GM18907 (cell line): ENCODE data around the gene SH3PXD2A.

Source experiments
- ATAC-seq: cut with Tn5 transposase; IDR thresholded peaks from one replicate; pipeline ENCODE4 v1.9.1; 2021; ENCODE audit warnings: mild to moderate bottlenecking, moderate library complexity; ENCODE audit not compliant: unreplicated experiment

Gene SH3PXD2A

DNA sequence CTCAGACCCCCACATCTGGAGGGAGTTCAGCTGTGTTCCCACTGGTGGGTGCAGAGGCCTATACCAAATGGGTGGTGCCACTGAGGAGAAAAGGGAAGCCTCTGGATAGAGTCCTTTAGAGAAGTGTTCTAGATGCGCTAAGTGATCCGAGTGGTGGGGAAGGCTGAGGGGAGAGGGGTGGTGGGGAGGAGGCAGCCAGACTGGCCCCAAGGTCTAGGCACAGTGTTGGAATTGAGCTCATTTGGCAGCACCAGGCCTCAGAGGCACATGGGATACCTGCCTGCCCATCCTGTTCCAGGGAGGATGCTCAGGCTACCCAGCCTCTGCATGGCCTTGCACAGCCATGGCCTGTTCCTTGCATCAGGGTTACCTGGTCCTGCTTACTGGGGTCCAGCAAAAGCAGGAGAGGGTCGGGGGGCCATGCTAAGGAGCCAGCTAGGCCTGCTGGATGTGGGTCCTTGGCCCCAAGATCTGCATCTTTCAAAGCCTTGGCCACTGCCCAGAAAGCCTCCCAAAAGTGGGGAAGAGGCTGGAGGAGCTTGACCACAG is 262.3 kb downstream of the SH3PXD2A start:
- ATAC-seq: no peak

DNA sequence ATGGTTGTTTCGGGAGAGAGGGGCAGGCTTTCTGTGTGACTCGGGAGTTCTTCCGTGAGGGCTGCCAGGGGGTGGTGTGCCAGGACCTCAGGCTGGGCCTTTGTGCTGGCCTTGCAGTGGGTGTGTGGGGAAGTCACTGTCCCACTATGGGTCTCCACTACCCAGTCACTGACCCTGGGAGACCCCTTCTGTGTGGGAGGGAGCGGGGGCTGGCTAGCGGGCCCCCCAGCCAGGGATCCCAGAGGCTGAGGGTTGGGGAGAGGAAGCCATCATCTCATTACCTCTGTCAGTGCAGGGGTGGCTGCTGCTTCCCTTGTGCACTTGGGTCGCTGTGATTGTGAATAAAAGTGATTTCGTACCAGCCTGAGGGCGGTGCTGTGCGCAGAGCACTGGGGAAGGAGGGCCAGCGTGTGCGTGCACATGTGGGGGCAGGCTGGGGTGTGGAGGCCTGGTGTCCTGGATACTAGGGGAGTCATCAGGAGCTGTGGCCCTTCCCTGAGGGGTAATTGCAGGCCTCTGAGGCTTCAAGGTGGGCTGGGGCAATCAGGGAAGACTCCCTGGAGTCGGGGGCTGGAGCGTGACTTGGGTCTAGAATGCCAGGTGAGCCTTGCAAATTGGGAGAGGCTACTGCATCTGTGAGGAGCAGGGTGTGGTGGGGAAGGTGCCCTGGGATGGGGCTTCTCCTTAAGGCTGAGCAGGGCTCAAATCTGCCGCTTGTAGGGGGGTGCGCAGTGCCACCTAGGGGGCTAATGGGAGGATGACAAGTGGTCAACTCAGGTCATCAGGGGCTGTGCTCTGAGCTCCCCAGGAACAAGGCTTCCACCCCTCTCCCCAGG is 263.0 kb downstream of the SH3PXD2A start:
- peak; percentile 63 for ATAC-seq

DNA sequence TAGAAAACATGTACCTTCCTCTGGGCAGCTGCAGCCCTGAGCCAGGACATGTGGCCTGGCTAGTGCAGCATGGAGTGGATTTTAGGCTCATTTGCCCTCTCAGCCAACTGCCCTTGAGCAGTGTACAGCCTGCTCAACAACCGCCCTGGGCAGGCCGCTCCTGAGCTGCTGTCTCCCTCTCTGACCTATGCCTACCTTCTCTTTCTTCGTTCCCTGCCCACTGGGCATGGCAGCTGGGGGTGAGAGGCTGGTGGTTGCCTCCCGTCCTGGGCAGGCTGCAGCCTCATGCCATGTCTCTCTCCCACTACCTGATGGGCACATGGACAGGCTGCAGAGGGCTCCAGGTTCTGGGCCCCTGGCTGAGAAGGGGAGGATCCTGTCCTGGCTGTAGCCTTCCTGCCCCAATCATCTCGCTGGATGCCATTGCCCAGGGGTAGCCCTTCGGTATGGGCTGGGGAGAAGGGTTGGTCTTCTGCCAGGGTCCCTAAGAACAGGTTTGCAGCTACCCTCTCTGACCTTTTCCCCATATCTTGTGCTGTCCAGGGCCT is 264.6 kb downstream of the SH3PXD2A start:
- ATAC-seq: no peak

DNA sequence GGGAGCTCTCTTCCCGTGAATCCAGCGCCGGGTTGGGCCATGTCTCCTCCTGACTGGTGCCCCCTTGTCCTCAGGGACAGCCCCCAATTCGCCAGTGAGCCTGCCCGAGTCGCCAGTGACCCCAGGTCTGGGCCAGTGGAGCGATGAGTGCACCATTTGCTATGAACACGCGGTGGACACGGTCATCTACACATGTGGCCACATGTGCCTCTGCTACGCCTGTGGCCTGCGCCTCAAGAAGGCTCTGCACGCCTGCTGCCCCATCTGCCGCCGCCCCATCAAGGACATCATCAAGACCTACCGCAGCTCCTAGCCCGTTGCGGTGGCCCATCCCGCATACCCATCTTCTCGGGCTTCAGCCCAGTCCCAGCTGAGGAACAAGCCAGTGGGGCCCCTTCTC is 265.3 kb downstream of the SH3PXD2A start:
- no peak for ATAC-seq

DNA sequence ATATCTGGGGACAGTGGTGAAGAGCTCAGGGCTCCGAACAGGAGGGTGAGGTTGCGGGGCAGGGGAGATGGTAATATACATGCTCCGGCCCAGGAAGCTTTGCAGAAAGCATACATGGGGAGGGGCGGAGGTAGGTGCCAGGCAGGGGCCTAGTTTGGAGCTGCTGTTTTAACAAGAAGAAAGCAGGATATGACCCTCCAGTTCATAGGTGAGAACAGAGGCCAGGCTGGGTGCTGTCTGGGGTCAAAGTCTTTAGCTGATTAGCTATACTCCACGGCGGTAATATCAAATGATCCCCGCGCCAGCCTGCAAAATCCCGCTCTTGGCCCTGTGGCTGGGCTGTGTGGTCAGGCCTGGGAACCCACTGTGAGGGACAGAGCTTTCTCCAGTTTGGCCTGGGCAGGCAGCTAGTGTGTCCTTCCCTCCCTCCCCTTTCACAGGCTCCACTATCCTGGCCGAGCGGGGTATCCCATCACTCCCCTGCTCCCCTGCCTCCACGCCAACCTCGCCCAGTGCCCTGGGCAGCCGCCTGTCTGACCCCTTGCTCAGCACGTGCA is 266.2 kb downstream of the SH3PXD2A start:
- no peak for ATAC-seq

DNA sequence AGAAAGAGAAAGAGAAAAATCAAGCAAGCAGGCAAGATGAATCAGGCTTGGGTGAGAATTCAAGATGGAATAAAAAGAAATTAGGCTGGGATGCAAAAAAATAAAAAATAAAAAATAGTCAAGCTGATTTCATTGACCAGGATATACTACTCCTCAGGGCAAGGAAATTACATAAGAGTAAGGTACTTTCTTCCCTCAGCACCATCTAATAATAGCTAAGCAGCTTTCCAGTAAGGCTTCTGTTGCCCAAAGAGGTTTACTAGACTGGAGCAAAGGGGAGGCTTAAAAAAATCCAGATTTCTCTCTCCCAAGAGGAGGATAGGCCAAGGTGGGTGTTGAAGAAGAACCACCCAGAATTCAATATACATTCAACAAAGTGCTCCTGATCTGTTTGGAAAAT is 268.3 kb downstream of the SH3PXD2A start:
- ATAC-seq: no peak

DNA sequence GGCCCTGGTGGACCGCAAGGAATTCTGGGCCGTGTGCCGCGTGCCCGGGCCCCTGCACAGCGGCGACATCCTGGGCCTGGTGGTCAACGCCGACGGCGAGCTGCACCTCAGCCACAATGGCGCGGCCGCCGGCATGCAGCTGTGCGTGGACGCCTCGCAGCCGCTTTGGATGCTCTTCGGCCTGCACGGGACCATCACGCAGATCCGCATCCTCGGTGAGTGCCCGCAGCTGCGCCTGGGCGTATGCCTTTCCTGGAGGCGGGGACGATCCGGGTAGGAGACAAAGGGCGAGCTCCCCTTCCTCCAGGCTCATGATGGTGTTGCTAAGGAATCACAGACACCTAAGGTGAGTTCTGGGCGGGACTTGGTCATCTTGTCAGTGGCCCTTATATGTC is 270.4 kb downstream of the SH3PXD2A start:
- no peak for ATAC-seq

DNA sequence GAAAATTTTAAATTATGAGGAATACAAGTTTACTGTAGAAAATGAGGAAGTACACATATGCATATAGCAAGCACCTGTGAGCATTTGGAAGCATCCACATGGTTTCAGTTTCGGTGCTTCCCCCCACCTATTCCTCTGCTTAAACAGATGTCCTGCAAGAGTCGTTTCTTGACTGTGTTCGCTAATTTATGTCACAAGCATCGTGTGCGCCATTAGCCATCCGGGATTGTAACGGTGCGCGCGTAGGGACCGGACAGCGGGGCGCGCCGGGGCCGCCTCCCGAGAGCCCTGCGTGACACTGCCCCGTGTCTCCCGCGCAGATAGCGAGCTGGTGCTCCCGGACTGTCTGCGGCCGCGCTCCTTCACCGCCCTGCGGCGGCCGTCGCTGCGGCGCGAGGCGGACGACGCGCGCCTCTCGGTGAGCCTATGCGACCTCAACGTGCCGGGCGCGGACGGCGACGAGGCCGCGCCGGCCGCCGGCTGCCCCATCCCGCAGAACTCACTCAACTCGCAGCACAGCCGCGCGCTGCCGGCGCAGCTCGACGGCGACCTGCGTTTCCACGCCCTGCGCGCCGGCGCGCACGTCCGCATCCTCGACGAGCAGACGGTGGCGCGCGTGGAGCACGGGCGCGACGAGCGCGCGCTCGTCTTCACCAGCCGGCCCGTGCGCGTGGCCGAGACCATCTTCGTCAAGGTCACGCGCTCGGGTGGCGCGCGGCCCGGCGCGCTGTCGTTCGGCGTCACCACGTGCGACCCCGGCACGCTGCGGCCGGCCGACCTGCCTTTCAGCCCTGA is 271.0 kb downstream of the SH3PXD2A start:
- no peak for ATAC-seq

DNA sequence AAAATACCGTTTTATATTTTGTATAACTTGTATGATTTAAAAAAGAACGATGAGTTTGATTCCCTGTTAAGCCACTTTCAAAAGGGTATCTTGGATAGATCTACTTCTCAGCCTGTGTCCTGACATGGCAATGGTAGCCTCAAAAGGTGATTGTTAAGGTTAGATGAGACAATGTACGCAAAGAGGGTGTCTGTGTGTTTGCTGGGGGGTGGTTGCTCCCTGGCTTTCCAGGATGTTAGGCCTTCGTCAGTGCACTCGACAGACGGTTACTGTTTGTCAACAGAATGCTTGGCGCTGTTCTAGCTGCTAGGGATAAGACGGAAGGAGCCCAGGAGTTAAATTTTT is 271.5 kb downstream of the SH3PXD2A start:
- no peak for ATAC-seq

DNA sequence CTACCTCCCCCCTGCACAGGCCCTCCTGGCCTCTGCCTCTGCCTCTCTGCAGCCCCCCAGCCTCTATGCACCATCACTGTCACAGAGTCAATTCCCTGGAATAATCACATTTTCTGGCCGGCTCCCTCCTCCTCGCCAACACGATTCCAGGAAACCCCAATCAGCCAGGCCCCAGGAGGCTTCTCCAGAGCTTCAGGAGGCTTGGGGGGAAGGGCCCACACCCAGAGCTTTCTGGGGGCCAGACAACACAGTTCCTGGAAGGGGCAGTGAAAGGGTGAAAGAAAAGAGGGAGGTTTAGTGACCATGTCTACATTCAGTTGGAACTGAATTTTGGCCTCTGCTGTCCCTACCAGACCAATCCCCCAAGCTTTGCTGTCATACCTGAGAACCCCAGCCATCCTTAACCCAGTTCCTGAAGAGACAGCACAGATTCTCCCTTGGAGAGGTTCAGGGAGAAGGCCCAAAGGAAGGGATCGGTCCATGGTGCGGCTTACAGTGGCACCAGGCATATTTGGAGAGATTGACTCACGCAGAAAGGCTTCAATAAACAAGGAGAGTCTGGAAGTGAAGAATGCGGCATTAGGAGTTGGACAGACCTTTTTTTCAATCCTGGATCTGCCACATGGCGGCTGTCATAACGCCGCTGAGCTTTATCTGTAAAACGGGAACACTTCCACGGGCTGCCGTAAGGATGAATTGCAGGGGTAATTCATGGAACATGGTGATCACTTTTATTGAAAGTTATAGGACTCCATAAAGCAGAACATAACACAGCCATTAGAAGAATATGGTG is 272.8 kb downstream of the SH3PXD2A start:
- no peak for ATAC-seq

DNA sequence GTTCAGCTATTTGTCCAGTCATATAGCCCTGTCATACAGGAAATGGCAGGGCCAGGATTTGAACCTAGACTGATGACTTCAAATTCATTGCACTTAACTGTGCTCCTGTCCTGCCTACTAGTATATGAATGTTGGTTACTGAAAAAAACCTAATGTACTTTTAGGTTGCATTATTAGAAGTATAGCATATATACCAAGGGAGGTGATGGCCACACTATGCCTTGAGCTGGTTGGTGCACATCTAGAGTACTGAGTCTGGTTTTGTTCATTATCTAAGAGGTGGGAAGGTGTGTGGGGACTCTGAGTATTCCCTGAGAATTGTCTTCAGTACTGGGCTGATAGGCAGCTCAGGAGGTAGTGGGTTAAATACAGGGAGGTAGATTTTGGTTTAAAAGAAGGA is 273.9 kb downstream of the SH3PXD2A start:
- ATAC-seq: no peak

DNA sequence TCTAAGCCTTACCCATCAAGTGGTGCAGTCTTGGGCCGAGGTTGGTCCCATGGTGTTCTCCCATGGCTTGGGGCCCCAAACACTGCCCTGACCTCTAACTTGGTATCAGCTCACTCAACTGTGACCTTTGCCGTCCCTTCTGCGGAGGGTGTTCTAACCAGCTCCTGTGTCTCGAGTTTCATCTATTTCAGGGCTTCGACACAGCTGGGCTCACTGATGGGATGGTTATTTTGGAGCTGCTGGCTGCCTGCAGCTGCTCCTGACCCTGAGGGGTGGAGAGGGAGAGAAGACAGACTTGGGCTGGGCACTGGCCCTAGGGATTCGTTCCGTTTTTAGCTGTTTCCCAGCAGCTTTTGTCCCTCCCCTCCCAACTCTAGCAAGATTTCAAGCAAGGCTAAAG is 274.9 kb downstream of the SH3PXD2A start:
- no peak for ATAC-seq

DNA sequence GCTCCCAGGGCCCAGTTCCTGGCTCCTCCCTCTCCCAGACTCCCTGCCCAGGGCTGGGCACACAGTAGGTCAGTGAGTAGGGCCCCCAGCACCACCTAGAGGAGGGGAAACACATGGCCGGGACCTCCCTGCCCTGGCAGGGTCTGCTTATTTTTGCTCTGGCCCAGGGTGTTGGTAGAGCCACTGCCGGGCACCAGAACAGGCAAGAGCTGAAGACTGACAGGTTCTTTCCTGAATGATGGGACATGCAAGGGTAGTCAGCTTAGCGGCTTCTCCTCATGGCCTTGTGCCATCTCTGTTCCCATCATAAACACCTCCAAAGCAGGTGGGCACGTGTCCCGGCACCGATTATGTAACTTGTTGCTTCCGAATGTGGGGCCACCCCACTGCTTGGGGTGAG is 275.4 kb downstream of the SH3PXD2A start:
- no peak for ATAC-seq

DNA sequence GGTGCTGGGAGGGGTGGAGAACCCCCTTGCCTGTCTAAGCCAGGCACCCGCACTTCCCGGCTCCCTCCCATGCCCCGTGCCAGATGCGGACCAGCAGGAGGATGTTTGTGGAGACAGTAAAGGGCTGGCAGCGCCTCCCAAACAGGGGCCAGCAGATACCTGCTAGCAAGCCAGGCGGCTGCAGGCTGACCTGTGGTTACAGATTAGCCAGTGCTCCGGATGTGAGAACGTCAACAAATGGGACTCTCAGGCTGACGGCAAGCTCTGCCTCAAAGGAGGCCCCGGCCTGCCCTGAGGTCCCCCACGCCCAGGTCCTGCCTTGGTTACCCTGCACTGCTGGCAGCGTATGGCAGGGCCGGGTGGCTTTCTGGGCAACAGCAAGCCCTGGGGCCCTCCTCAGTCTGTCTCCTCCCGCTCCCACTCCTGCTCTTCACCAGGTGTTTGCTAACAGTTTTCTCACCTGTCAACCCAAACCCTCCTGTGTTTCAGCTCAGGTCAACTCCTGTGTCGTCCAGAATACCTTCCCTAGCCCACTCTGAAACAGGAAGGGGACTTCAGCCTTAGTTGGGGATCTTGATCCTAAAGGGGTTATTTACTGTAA is 276.5 kb downstream of the SH3PXD2A start:
- ATAC-seq: peak; percentile 69

DNA sequence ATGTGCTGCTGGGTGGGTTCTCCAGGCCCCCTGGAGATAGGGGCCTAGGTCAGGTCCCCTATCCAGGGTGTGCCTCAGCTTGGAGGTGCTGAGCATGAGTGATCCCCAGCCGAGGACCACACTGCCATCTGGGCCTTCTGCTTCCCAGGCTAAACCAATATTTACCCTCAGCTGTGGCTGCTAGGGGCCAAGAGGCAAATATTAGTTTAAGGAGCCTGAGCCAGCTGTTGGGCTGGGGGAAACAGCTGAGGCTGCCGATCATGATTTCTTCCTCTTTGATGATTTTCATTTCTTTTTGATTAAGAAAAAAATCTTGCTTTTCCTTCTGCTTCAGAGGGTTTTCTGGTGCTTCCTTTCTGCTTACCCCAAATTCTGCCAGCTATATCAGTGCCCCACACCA is 278.5 kb downstream of the SH3PXD2A start:
- ATAC-seq: no peak

DNA sequence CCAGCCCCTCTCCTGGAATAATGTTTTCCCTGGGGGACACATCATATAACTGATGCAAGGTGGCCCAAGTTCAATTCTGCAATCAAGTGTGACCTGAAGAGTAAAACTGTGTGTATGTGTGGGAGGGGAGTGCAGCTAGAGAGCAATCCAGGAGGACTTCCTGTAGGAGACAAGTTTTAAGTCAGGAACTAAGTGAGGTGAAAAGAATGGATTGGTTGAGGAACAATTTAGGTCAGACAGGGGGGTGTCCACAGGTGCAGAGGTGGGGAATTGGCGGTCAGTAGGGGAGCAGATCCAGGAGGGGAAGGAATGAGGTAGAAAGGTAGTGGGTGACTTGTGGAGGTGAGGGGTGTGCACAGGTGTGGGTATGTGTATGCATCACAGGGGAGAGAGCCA is 279.3 kb downstream of the SH3PXD2A start:
- no peak for ATAC-seq

DNA sequence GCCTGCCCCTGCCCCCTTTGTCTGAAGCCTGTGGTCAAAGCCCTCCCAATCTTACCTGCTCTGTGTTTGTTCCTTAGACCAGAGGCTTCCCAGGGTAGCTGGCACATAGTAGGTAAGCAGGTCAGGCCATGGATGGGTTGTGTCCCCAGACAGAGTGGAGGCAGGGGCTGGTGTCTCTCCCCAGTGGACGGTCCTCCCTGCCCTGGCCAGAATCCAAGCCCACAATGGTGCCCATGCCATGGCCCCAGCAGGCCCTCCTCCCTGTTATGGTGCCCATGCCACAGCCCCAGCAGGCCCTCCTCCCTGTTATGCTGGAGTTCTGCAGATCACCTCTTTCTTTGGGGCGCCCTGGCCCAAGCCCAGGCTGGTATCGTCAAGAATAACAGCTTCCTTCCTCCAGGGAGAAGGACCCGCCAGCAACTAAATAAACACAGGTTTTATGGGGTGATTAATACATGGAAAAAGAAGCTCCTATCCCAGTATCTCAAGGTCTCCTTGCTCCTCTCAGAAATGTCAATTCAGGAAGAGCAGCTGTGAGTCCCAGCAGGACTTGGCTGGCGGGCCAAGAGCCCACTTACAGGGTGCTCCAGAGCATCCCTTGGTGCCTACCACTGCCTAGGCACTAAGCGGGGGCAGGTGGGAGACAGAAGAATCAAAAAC is 279.8 kb downstream of the SH3PXD2A start:
- ATAC-seq: no peak

DNA sequence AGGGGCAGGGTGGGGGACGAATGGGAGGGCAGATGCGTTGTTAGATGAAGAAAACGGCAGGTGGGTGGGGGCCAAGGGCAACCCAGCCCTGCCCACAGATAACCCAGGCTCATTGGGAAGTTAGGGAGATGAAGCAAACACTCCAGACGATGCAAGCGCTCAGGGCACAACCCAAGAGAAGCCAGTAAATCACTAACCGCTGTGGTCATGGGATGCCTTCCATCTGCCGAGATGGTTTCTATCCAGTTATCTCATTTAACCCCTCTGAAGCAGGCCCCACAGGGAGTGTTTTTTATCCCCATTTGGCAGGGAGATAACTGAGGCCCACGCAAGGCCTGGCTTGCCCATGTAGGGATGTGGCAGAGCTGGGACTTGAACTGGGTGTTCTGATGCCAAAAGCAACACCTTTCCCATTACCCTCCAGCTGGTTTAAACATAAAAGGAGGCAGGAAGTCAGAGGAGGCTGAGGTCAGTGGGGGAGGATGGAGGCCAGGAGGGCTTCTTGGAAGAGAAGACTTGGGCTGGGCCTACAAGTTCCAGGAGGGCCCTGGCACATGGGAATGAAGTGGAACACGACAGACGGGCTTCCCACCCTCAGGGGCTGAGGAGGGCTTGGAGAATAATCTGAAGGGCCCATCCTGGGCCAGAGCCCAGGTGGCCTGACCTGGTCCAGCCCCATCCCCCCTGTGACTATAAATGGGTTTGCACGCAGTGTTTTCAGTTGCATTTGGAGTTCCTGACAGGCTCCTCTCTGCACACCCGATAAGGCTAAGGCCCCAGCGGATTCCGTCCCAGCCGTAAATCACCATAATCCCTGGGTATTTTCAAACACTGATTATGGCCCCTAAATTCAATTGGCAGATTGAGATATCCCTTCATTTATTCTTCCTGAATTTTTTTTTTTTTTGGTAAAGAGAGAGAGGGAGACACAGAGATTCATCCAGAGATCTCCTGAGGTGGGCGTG is 281.0 kb downstream of the SH3PXD2A start:
- no peak for ATAC-seq

DNA sequence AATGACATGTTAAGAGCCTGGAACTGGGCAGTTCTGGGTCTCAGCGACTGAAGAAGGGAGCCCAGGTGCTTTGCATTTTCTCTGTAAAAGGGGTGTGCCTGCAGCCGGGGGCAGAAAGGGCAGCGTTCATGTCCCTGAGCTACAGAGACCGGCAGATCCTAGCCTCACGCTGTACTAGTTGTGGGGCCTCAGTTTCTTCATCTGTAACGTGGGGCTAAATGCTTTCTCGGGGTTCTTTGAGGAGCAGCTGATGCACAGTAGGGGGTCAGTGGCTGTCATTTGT is 282.2 kb downstream of the SH3PXD2A start:
- ATAC-seq: no peak
